ENCODE measurements around the gene RBBP4.

RBBP4 gene

DNA sequence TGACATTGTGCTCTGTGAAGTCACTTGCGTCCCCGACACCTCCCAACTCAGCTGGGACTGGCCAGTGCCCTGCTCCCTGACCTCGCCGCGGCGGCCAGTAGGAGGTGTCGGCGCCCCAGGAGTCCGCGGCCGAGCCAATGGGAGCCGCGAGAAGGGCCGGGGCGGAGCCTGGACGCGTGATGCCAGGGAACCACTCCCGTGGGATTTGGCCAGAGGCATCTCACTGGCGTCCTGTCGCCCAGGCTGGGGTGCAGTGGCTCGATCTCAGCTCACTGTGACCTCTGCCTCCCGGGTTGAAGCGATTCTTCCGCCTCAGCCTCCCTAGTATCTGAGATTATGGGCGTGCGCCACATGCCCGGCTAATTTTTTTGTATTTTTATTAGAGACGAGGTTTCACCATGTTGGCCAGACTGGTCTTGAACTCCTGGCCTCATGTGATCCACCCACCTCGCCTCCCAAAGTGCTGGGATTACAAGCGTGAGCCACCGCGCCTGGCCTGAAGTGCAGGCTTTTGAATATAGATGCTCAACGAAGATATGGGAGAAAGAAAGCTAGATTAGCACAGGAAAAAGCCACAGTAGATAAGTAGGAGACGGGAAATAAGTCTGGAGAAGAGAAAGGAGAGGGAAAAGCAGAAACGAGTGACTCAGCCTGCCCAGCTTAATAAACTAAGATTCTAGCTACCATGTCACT lies 38.7 kb upstream of the RBBP4 start (continued):
- TF ChIP-seq, protein P1, sequence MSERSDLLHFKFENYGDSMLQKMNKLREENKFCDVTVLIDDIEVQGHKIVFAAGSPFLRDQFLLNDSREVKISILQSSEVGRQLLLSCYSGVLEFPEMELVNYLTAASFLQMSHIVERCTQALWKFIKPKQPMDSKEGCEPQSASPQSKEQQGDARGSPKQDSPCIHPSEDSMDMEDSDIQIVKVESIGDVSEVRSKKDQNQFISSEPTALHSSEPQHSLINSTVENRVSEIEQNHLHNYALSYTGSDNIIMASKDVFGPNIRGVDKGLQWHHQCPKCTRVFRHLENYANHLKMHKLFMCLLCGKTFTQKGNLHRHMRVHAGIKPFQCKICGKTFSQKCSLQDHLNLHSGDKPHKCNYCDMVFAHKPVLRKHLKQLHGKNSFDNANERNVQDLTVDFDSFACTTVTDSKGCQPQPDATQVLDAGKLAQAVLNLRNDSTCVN (tag by site-specific recombination; optimal IDR thresholded peaks at IDR 0.05): peak; percentile 28
- TF ChIP-seq, protein P2, sequence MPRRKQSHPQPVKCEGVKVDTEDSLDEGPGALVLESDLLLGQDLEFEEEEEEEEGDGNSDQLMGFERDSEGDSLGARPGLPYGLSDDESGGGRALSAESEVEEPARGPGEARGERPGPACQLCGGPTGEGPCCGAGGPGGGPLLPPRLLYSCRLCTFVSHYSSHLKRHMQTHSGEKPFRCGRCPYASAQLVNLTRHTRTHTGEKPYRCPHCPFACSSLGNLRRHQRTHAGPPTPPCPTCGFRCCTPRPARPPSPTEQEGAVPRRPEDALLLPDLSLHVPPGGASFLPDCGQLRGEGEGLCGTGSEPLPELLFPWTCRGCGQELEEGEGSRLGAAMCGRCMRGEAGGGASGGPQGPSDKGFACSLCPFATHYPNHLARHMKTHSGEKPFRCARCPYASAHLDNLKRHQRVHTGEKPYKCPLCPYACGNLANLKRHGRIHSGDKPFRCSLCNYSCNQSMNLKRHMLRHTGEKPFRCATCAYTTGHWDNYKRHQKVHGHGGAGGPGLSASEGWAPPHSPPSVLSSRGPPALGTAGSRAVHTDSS (tag by site-specific recombination; IDR thresholded peaks at IDR 0.05): no peak
- TF ChIP-seq ZNF76 (tag by site-specific recombination; IDR thresholded peaks at IDR 0.05; ENCODE audit: borderline replicate concordance, low read depth) (no peak), ZNF677 (tag by site-specific recombination; IDR thresholded peaks at IDR 0.05) (no peak), ZNF626 (tag by site-specific recombination; IDR thresholded peaks at IDR 0.05) (no peak), OSR2 (tag by site-specific recombination; IDR thresholded peaks at IDR 0.05) (no peak), ZNF561 (tag by site-specific recombination; IDR thresholded peaks at IDR 0.05; ENCODE audit: borderline replicate concordance) (peak; percentile 58; the same call in 1 of the 2 replicates), ZNF664 (tag by site-specific recombination; IDR thresholded peaks at IDR 0.05) (peak; percentile 97), ZNF621 (tag by site-specific recombination; IDR thresholded peaks at IDR 0.05) (no peak), KLF8 (tag by site-specific recombination; IDR thresholded peaks at IDR 0.05) (peak; percentile 1; the same call in 1 of the 2 replicates), ZNF423 (tag by site-specific recombination; IDR thresholded peaks at IDR 0.05) (peak; percentile 91), ZNF510 (tag by site-specific recombination; IDR thresholded peaks at IDR 0.05; ENCODE audit: insufficient replicate concordance) (no peak), ZBTB48 (tag by site-specific recombination; IDR thresholded peaks at IDR 0.05) (peak; percentile 84), GLIS2 (tag by site-specific recombination; IDR thresholded peaks at IDR 0.05) (peak; percentile 88), MYNN (tag by site-specific recombination; IDR thresholded peaks at IDR 0.05; ENCODE audit: borderline replicate concordance) (no peak), ZNF140 (tag by site-specific recombination; IDR thresholded peaks at IDR 0.05) (no peak), ZBTB17 (tag by site-specific recombination; IDR thresholded peaks at IDR 0.05) (peak; percentile 92), ZNF211 (tag by site-specific recombination; IDR thresholded peaks at IDR 0.05; ENCODE audit: low read depth) (no peak), ZBTB7A (tag by site-specific recombination; IDR thresholded peaks at IDR 0.05; ENCODE audit: low read depth) (no peak), ZFP41 (tag by site-specific recombination; IDR thresholded peaks at IDR 0.05; ENCODE audit: borderline replicate concordance) (no peak), KLF9 (tag by site-specific recombination; IDR thresholded peaks at IDR 0.05; ENCODE audit: low read depth) (peak; percentile 49; the same call in 1 of the 2 replicates), ZXDB (tag by site-specific recombination; IDR thresholded peaks at IDR 0.05) (0 out of 2 replicates have a peak, but pooled peaks have one; percentile 54), OVOL3 (tag by site-specific recombination; IDR thresholded peaks at IDR 0.05) (0 out of 2 replicates have a peak, but pooled peaks have one; percentile 5), ZNF623 (tag by site-specific recombination; IDR thresholded peaks at IDR 0.05) (no peak), TRIM28 (IDR thresholded peaks at IDR 0.05; ENCODE audit: borderline replicate concordance, low read length) (peak; percentile 78)
- TF ChIP-seq, protein P3, sequence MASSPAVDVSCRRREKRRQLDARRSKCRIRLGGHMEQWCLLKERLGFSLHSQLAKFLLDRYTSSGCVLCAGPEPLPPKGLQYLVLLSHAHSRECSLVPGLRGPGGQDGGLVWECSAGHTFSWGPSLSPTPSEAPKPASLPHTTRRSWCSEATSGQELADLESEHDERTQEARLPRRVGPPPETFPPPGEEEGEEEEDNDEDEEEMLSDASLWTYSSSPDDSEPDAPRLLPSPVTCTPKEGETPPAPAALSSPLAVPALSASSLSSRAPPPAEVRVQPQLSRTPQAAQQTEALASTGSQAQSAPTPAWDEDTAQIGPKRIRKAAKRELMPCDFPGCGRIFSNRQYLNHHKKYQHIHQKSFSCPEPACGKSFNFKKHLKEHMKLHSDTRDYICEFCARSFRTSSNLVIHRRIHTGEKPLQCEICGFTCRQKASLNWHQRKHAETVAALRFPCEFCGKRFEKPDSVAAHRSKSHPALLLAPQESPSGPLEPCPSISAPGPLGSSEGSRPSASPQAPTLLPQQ (tag by site-specific recombination; IDR thresholded peaks at IDR 0.05): no peak; the same call in 1 of the 2 replicates
- TF ChIP-seq, protein P4, sequence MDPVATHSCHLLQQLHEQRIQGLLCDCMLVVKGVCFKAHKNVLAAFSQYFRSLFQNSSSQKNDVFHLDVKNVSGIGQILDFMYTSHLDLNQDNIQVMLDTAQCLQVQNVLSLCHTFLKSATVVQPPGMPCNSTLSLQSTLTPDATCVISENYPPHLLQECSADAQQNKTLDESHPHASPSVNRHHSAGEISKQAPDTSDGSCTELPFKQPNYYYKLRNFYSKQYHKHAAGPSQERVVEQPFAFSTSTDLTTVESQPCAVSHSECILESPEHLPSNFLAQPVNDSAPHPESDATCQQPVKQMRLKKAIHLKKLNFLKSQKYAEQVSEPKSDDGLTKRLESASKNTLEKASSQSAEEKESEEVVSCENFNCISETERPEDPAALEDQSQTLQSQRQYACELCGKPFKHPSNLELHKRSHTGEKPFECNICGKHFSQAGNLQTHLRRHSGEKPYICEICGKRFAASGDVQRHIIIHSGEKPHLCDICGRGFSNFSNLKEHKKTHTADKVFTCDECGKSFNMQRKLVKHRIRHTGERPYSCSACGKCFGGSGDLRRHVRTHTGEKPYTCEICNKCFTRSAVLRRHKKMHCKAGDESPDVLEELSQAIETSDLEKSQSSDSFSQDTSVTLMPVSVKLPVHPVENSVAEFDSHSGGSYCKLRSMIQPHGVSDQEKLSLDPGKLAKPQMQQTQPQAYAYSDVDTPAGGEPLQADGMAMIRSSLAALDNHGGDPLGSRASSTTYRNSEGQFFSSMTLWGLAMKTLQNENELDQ (tag by site-specific recombination; IDR thresholded peaks at IDR 0.05; ENCODE audit: low read depth): no peak
- TF ChIP-seq, protein P5, sequence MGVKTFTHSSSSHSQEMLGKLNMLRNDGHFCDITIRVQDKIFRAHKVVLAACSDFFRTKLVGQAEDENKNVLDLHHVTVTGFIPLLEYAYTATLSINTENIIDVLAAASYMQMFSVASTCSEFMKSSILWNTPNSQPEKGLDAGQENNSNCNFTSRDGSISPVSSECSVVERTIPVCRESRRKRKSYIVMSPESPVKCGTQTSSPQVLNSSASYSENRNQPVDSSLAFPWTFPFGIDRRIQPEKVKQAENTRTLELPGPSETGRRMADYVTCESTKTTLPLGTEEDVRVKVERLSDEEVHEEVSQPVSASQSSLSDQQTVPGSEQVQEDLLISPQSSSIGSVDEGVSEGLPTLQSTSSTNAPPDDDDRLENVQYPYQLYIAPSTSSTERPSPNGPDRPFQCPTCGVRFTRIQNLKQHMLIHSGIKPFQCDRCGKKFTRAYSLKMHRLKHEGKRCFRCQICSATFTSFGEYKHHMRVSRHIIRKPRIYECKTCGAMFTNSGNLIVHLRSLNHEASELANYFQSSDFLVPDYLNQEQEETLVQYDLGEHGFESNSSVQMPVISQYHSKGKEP (tag by site-specific recombination; IDR thresholded peaks at IDR 0.05): no peak
- TF ChIP-seq, protein P6, sequence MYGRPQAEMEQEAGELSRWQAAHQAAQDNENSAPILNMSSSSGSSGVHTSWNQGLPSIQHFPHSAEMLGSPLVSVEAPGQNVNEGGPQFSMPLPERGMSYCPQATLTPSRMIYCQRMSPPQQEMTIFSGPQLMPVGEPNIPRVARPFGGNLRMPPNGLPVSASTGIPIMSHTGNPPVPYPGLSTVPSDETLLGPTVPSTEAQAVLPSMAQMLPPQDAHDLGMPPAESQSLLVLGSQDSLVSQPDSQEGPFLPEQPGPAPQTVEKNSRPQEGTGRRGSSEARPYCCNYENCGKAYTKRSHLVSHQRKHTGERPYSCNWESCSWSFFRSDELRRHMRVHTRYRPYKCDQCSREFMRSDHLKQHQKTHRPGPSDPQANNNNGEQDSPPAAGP (tag by site-specific recombination; IDR thresholded peaks at IDR 0.05): 0 out of 2 replicates have a peak, but pooled peaks have one; percentile 11
- TF ChIP-seq, protein P7, sequence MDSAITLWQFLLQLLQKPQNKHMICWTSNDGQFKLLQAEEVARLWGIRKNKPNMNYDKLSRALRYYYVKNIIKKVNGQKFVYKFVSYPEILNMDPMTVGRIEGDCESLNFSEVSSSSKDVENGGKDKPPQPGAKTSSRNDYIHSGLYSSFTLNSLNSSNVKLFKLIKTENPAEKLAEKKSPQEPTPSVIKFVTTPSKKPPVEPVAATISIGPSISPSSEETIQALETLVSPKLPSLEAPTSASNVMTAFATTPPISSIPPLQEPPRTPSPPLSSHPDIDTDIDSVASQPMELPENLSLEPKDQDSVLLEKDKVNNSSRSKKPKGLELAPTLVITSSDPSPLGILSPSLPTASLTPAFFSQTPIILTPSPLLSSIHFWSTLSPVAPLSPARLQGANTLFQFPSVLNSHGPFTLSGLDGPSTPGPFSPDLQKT (IDR thresholded peaks at IDR 0.05; ENCODE audit: borderline replicate concordance, low read depth, low read length): no peak

Data from HEK293 (cell line).